Choroid plexus epithelial cell (primary cell): ENCODE results near the gene KRTAP1-1.
"Not testable (repeated sequence)": the region's sequence is repeated elsewhere in the genome, so short reads cannot be mapped to it uniquely, and the experiment has no call there.

Source experiments
- DNase-seq: peaks from one replicate; pipeline ENCODE4 v3.0.0-alpha.2; 2010; ENCODE audit warnings: low read depth
- H3K4me3 ChIP-seq: 2 replicates; pipeline ENCODE4 v1.5.1; 2011; ENCODE audit warnings: low read depth, mild to moderate bottlenecking, control low read depth, low read length, moderate library complexity
- CTCF ChIP-seq: conservative IDR thresholded peaks from 2 replicates; pipeline ENCODE4 v1.5.1; 2011; ENCODE audit warnings: low read depth, mild to moderate bottlenecking, control low read depth, inconsistent platforms, low read length, moderate library complexity

The KRTAP1-1 gene

GRCh38 chr17:41049110-41049509, 7.9 kb upstream of the KRTAP1-1 start:
- TF ChIP-seq CTCF, result no peak
- DNase-seq, result peak; percentile 69
- H3K4me3 ChIP-seq, result no peak overlapping the region

- peak; percentile 25 for DNase-seq
- H3K4me3 ChIP-seq, result no peak overlapping the region
- no peak for TF ChIP-seq CTCF
Measured at GRCh38 chr17:41048441-41048840, 7.2 kb upstream of the KRTAP1-1 start.

GRCh38 chr17:41046735-41047465, 5.7 kb upstream of the KRTAP1-1 start, which contains the start of gene KRTAP2-1:
Gene KRTAP2-1 (minus strand): TSS chr17:41047316. CDS start chr17:41047267, 49 bp downstream.
- not testable (repeated sequence) for H3K4me3 ChIP-seq, DNase-seq

GRCh38 chr17:41042953-41043352, 1.7 kb upstream of the KRTAP1-1 start:
- TF ChIP-seq CTCF, result no peak
- H3K4me3 ChIP-seq, result no peak overlapping the region
- DNase-seq, result no peak

- no peak overlapping the region for H3K4me3 ChIP-seq
- DNase-seq, result no peak
- no peak for TF ChIP-seq CTCF
Measured at GRCh38 chr17:41037853-41038350, 3.3 kb downstream of the KRTAP1-1 start.

- not testable (repeated sequence) for DNase-seq, H3K4me3 ChIP-seq
Measured at GRCh38 chr17:41034346-41034935, 6.8 kb downstream of the KRTAP1-1 start, which contains the start of gene KRTAP1-3. Gene KRTAP1-3 (minus strand): TSS chr17:41034874. CDS start chr17:41034821, 53 bp downstream.

GRCh38 chr17:41029633-41030245, 11.5 kb downstream of the KRTAP1-1 start, which contains the start of gene KRTAP1-4:
Gene KRTAP1-4 (minus strand): TSS chr17:41030195. CDS start chr17:41030078, 117 bp downstream.
- no peak for DNase-seq
- no peak within 1 kb of the TSS for H3K4me3 ChIP-seq
- TF ChIP-seq CTCF, result no peak
